SK-N-SH (cell line): ENCODE measurements around the gene TMEM120B. TPM values are rescaled to one million over a fixed set of nuclear protein-coding genes. Genes with fewer than 3 reads are reported as not detected.

Source experiments
- CTCF ChIA-PET: fragments of 300-600, 350-600 bp; formaldehyde crosslinking; extraction: SDS; loops from one replicate; lab custom pipeline; 2021; lab: Yijun Ruan, JAX
- POLR2A ChIA-PET: fragments of 350-600 bp; sonication (Branson Sonifier 250); formaldehyde crosslinking; extraction: SDS; loops from one replicate; lab custom pipeline; 2020; ENCODE audit warnings: antibody characterized with exemption, inconsistent platforms; lab: Yijun Ruan, JAX
- DNase-seq: peaks from one replicate; pipeline ENCODE4 v3.0.0; 2012
- H2AFZ ChIP-seq: fragments of 200-600 bp; sonication (generic); 2 replicates; pipeline ENCODE4 v1.8.1; 2016; ENCODE audit warnings: antibody characterized with exemption, mild to moderate bottlenecking, low read depth
- H3F3A ChIP-seq: fragments of 200-600 bp; sonication (generic); replicated peaks from 2 replicates; pipeline ENCODE3; 2016; ENCODE audit warnings: antibody characterized with exemption, mild to moderate bottlenecking; ENCODE audit not compliant: insufficient read depth
- H3K27ac ChIP-seq, 2 experiments: fragments of 200-500 bp in 1 of 2; fragments of 200-600 bp in 1 of 2; sonication (Bioruptor generic) in 1 of 2; sonication (generic), shearing (Covaris generic) in 1 of 2; 2 replicates each; pipeline versions ENCODE4 v1.5.1 to v1.6.1; 2014 to 2016; ENCODE audit warnings: low read depth in 2 of 2, inconsistent platforms in 1 of 2, low read length in 1 of 2, mild to moderate bottlenecking in 1 of 2, mixed read lengths in 1 of 2
- H3K27me3 ChIP-seq: fragments of 200-600 bp; sonication (generic), shearing (Covaris generic); 2 replicates; pipeline ENCODE4 v1.6.1; 2016; ENCODE audit warnings: mixed run types; ENCODE audit not compliant: insufficient read depth
- H3K36me3 ChIP-seq, 2 experiments: fragments of 200-500 bp in 1 of 2; fragments of 200-600 bp in 1 of 2; sonication (Bioruptor generic) in 1 of 2; sonication (generic) in 1 of 2; replicated peaks in 1 of 2; 2 replicates each; pipeline versions ENCODE3 to v1.5.1; 2014 to 2016; ENCODE audit warnings: low read length in 1 of 2, mild to moderate bottlenecking in 1 of 2; ENCODE audit not compliant: insufficient read depth in 2 of 2, control insufficient read depth in 1 of 2
- H3K4me1 ChIP-seq, 2 experiments: fragments of 200-500 bp in 1 of 2; fragments of 200-600 bp in 1 of 2; sonication (Bioruptor generic) in 1 of 2; sonication (generic), shearing (Covaris generic) in 1 of 2; 2 replicates each; pipeline versions ENCODE4 v1.5.1 to v1.6.1; 2014 to 2016; ENCODE audit warnings: low read depth in 1 of 2, low read length in 1 of 2, mixed run types in 1 of 2; ENCODE audit not compliant: insufficient read depth in 2 of 2, control insufficient read depth in 1 of 2
- H3K4me2 ChIP-seq: fragments of 200-600 bp; sonication (generic), shearing (Covaris generic); 2 replicates; pipeline ENCODE4 v1.6.1; 2017; ENCODE audit warnings: mixed run types
- H3K4me3 ChIP-seq, 2 experiments: fragments of 200-500 bp in 1 of 2; fragments of 200-600 bp in 1 of 2; sonication (Bioruptor generic) in 1 of 2; sonication (generic), shearing (Covaris generic) in 1 of 2; 2 replicates each; pipeline versions ENCODE4 v1.5.1 to v1.8.1; 2014 to 2016; ENCODE audit warnings: low read depth in 2 of 2, inconsistent platforms in 1 of 2, low read length in 1 of 2, mild to moderate bottlenecking in 1 of 2, mixed read lengths in 1 of 2, moderate library complexity in 1 of 2
- H3K79me2 ChIP-seq: fragments of 200-600 bp; sonication (generic); 2 replicates; pipeline ENCODE4 v1.8.1; 2017; ENCODE audit warnings: mild to moderate bottlenecking; ENCODE audit not compliant: insufficient read depth
- H3K9ac ChIP-seq: fragments of 200-600 bp; sonication (generic); 2 replicates; pipeline ENCODE4 v1.6.1; 2017; ENCODE audit warnings: mixed run types
- H3K9me2 ChIP-seq: fragments of 200-600 bp; sonication (generic); 2 replicates; pipeline ENCODE4 v1.6.1; 2017; ENCODE audit warnings: mixed run types
- H3K9me3 ChIP-seq: fragments of 200-600 bp; sonication (generic); 2 replicates; pipeline ENCODE4 v1.6.1; 2017; ENCODE audit warnings: mixed run types, mild to moderate bottlenecking, moderate library complexity
- H4K20me1 ChIP-seq: fragments of 200-600 bp; sonication (generic); 2 replicates; pipeline ENCODE4 v1.6.1; 2017; ENCODE audit warnings: mild to moderate bottlenecking, mixed run types; ENCODE audit not compliant: insufficient read depth
- CHD2 ChIP-seq: fragments of 150-350 bp; IDR thresholded peaks from 2 replicates; pipeline ENCODE4 v1.6.1; 2018; ENCODE audit warnings: low read length; ENCODE audit not compliant: partially characterized antibody
- EP300 ChIP-seq, 2 experiments: IDR thresholded peaks; 2 replicates each; pipeline versions ENCODE4 v1.4.0 to v1.6.1; 2012; ENCODE audit warnings: borderline replicate concordance in 1 of 2, low read depth in 1 of 2, low read length in 1 of 2
- EZH2phosphoT487 ChIP-seq: fragments of 200-600 bp; sonication (generic); IDR thresholded peaks from 2 replicates; pipeline ENCODE4 v1.6.1; 2017; ENCODE audit warnings: low read depth, mixed run types, mild to moderate bottlenecking, antibody characterized with exemption, moderate library complexity, borderline replicate concordance
- FOSL2 ChIP-seq: IDR thresholded peaks from 2 replicates; pipeline ENCODE4 v1.4.0; 2012; ENCODE audit warnings: low read depth, mild to moderate bottlenecking, moderate library complexity, borderline replicate concordance
- FOXJ3 ChIP-seq: sonication (generic); formaldehyde crosslinking; IDR thresholded peaks from 2 replicates; pipeline ENCODE4 v1.5.1; 2020; ENCODE audit warnings: mild to moderate bottlenecking, missing genetic modification reagents
- FOXM1 ChIP-seq: IDR thresholded peaks from 2 replicates; pipeline ENCODE4 v1.4.0; 2012; ENCODE audit warnings: low read depth, mild to moderate bottlenecking
- GABPA ChIP-seq: IDR thresholded peaks from 2 replicates; pipeline ENCODE4 v1.4.0; 2012; ENCODE audit warnings: low read depth, mild to moderate bottlenecking
- GATA2 ChIP-seq: sonication (generic); formaldehyde crosslinking; IDR thresholded peaks from 2 replicates; pipeline ENCODE4 v1.5.0; 2020; ENCODE audit warnings: mild to moderate bottlenecking, missing genetic modification reagents
- JUND ChIP-seq: IDR thresholded peaks from 2 replicates; pipeline ENCODE4 v1.4.0; 2012
- MAX ChIP-seq: IDR thresholded peaks from 2 replicates; pipeline ENCODE4 v1.4.0; 2012; ENCODE audit warnings: low read depth
- MEF2A ChIP-seq: IDR thresholded peaks from 2 replicates; pipeline ENCODE4 v1.4.0; 2012; ENCODE audit warnings: low read depth, borderline replicate concordance
- MXI1 ChIP-seq: IDR thresholded peaks from 2 replicates; pipeline ENCODE4 v1.6.1; 2012; ENCODE audit warnings: mild to moderate bottlenecking, low read depth, low read length, improper control_type of control experiment
- NFIC ChIP-seq: IDR thresholded peaks from 2 replicates; pipeline ENCODE4 v1.4.0; 2012; ENCODE audit warnings: borderline replicate concordance
- PBX3 ChIP-seq: IDR thresholded peaks from 2 replicates; pipeline ENCODE4; 2012
- POLR2AphosphoS5 ChIP-seq: IDR thresholded peaks from 2 replicates; pipeline ENCODE4 v1.6.1; 2012; ENCODE audit warnings: low read depth, low read length
- RCOR1 ChIP-seq: fragments of 150-350 bp; IDR thresholded peaks from 2 replicates; pipeline ENCODE4 v1.6.1; 2017; ENCODE audit warnings: antibody characterized with exemption, low read length
- RXRA ChIP-seq: IDR thresholded peaks from 2 replicates; pipeline ENCODE4 v1.4.0; 2012; ENCODE audit warnings: low read depth, mild to moderate bottlenecking, borderline replicate concordance
- SIN3A ChIP-seq: IDR thresholded peaks from 2 replicates; pipeline ENCODE4 v1.6.1; 2012; ENCODE audit warnings: low read depth, mild to moderate bottlenecking, low read length, moderate library complexity, borderline replicate concordance
- SMC3 ChIP-seq: IDR thresholded peaks from 2 replicates; pipeline ENCODE4 v1.6.1; 2012; ENCODE audit warnings: low read depth, low read length, improper control_type of control experiment
- TAF1 ChIP-seq: IDR thresholded peaks from 2 replicates; pipeline ENCODE4 v1.6.1; 2012; ENCODE audit warnings: low read depth, mild to moderate bottlenecking, low read length, moderate library complexity, borderline replicate concordance
- TCF12 ChIP-seq: IDR thresholded peaks from 2 replicates; pipeline ENCODE4 v1.4.0; 2012
- ZBTB33 ChIP-seq: IDR thresholded peaks from 2 replicates; pipeline ENCODE4 v1.4.0; 2012; ENCODE audit warnings: low read depth, borderline replicate concordance
- WGBS: methylation state at CpG from one replicate; pipeline ENCODE4 v1.1.6; 2017; ENCODE audit warnings: low lambda C conversion rate; 5-methylcytosine and 5-hydroxymethylcytosine counted together
- polyA plus RNA-seq, 3 experiments: library from polyadenylated mRNA; depleted of rRNA; stranded (reverse); fragments of >200 nt; gene quantifications; 2 replicates each; pipeline ENCODE4 v1.2.3, GENCODE V29; 2012
- TF ChIP-seq, protein P1 (sequence below): IDR thresholded peaks from 2 replicates; pipeline ENCODE4 v1.4.0; 2012; ENCODE audit warnings: low read depth, borderline replicate concordance
- TF ChIP-seq, protein P2 (sequence below): fragments of 200-600 bp; sonication (generic); IDR thresholded peaks from 2 replicates; pipeline ENCODE4 v1.6.1; 2017; ENCODE audit warnings: antibody characterized with exemption, mild to moderate bottlenecking, moderate library complexity
- TF ChIP-seq, protein P3 (sequence below): fragments of 150-350 bp; IDR thresholded peaks from 2 replicates; pipeline ENCODE4 v1.6.1; 2017; ENCODE audit warnings: antibody characterized with exemption, low read length, low read depth, borderline replicate concordance

Gene TMEM120B
- polyA plus RNA-seq, 1 of the 3 experiments (the other 2 are of a cell fraction), result 15.4 TPM

GRCh38 chr12:121712461-121713256 lies at the start of gene TMEM120B (continued):
- TF ChIP-seq, protein P1, sequence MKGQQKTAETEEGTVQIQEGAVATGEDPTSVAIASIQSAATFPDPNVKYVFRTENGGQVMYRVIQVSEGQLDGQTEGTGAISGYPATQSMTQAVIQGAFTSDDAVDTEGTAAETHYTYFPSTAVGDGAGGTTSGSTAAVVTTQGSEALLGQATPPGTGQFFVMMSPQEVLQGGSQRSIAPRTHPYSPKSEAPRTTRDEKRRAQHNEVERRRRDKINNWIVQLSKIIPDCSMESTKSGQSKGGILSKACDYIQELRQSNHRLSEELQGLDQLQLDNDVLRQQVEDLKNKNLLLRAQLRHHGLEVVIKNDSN, result no peak; the same call in 1 of the 2 replicates
- TF ChIP-seq SMC3, result 0 out of 2 replicates have a peak, but pooled peaks have one; percentile 1
- TF ChIP-seq MEF2A, result no peak
- peak; percentile 41 for TF ChIP-seq TAF1
- TF ChIP-seq MXI1, result peak; percentile 95
- TF ChIP-seq MAX, result peak; percentile 70; the same call in 1 of the 2 replicates
- no peak for TF ChIP-seq TCF12
- TF ChIP-seq EP300 (IDR thresholded peaks at IDR 0.05; ENCODE audit: borderline replicate concordance in 1 of 2, low read depth in 1 of 2, low read length in 1 of 2), result no peak
- no peak for TF ChIP-seq FOXJ3 (CRISPR knock-in tag)
- no peak for TF ChIP-seq GATA2 (CRISPR knock-in tag)
- no peak for TF ChIP-seq RXRA
- no peak for TF ChIP-seq RCOR1

DNA sequence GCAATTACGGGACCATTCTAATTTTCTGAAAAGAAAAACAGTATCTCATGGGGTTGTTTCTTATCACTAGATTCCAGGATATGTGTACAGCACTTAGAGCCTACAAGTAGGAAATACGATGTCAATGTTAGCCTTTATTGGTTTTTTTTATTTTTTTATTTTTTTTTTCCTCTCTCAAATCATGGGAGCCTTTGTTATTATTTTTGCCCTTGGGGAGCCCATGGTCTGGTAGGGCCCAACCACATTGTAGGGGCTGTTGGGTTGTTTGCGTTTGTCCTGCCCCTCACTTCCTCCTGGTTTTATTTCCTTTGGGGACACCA lies 49.0 kb upstream of the TMEM120B start:
- CTCF ChIA-PET, result no interaction called here
- no peak overlapping the region for H3K9ac ChIP-seq
- no peaks in the 10 kb centered on the region; a peak in 1 of 4 replicates for H3K4me1 ChIP-seq
- TF ChIP-seq GATA2 (CRISPR knock-in tag) (no peak), NFIC (no peak), ZBTB33 (no peak), PBX3 (no peak), EZH2phosphoT487 (no peak), FOXJ3 (CRISPR knock-in tag) (no peak), FOSL2 (no peak), POLR2AphosphoS5 (no peak), SIN3A (no peak), SMC3 (no peak), FOXM1 (no peak), TCF12 (no peak), JUND (no peak), GABPA (no peak), EP300 (IDR thresholded peaks at IDR 0.05; ENCODE audit: borderline replicate concordance in 1 of 2, low read depth in 1 of 2, low read length in 1 of 2) (no peak), CHD2 (no peak)
- TF ChIP-seq, protein P2, sequence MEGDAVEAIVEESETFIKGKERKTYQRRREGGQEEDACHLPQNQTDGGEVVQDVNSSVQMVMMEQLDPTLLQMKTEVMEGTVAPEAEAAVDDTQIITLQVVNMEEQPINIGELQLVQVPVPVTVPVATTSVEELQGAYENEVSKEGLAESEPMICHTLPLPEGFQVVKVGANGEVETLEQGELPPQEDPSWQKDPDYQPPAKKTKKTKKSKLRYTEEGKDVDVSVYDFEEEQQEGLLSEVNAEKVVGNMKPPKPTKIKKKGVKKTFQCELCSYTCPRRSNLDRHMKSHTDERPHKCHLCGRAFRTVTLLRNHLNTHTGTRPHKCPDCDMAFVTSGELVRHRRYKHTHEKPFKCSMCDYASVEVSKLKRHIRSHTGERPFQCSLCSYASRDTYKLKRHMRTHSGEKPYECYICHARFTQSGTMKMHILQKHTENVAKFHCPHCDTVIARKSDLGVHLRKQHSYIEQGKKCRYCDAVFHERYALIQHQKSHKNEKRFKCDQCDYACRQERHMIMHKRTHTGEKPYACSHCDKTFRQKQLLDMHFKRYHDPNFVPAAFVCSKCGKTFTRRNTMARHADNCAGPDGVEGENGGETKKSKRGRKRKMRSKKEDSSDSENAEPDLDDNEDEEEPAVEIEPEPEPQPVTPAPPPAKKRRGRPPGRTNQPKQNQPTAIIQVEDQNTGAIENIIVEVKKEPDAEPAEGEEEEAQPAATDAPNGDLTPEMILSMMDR, result no peak
- TF ChIP-seq, protein P3, sequence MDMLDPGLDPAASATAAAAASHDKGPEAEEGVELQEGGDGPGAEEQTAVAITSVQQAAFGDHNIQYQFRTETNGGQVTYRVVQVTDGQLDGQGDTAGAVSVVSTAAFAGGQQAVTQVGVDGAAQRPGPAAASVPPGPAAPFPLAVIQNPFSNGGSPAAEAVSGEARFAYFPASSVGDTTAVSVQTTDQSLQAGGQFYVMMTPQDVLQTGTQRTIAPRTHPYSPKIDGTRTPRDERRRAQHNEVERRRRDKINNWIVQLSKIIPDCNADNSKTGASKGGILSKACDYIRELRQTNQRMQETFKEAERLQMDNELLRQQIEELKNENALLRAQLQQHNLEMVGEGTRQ, result no peak
- H3K27ac ChIP-seq, result no peak overlapping the region
- H3K4me3 ChIP-seq, result no peak overlapping the region
- no peaks in the 10 kb centered on the region for H3K36me3 ChIP-seq
- POLR2A ChIA-PET, result no interaction called here
- H3K27me3 ChIP-seq, result no peaks in the 10 kb centered on the region
- H3K4me2 ChIP-seq, result no peak overlapping the region
- WGBS, result 92% methylated on average over 3 of the region's 3 CpGs
- no peaks in the 10 kb centered on the region for H3K9me3 ChIP-seq
- no peaks in the 10 kb centered on the region for H3F3A ChIP-seq
- H4K20me1 ChIP-seq, result no peaks in the 10 kb centered on the region
- H3K9me2 ChIP-seq, result no peaks in the 10 kb centered on the region
- no peaks in the 10 kb centered on the region for H3K79me2 ChIP-seq
- DNase-seq, result no peak
- no peak overlapping the region for H2AFZ ChIP-seq
